Esophagus squamous epithelium (tissue), 5 donors: ENCODE results near the gene EFCAB13. TPM values are rescaled to one million over a fixed set of nuclear protein-coding genes. Genes with fewer than 3 reads are reported as not detected.

Experiments
- DNase-seq: peaks from one replicate; lab custom pipeline; 2025; lab: John Stamatoyannopoulos, UW
- H3K27ac ChIP-seq, 4 donors: fragments of 200-600 bp; sonication (generic); one replicate each; pipeline ENCODE4 v1.5.1; 2016 to 2019; ENCODE audit warnings: mild to moderate bottlenecking in 1 of 4
- H3K27me3 ChIP-seq, 4 donors: fragments of 200-600 bp; sonication (generic); 1 replicate in 3 of 4; 2 replicates in 1 of 4; pipeline versions ENCODE4 v1.5.1 to v1.6.0; 2017 to 2021; ENCODE audit warnings: antibody characterized with exemption in 1 of 4
- H3K36me3 ChIP-seq, 3 donors: fragments of 200-600 bp; sonication (generic); one replicate each; pipeline ENCODE4 v1.5.1; 2016 to 2019
- H3K4me1 ChIP-seq, 3 donors: fragments of 200-600 bp; sonication (generic); one replicate each; pipeline ENCODE4 v1.5.1; 2017 to 2019
- H3K4me3 ChIP-seq, 4 donors: fragments of 200-600 bp; sonication (generic); 1 replicate in 3 of 4; 2 replicates in 1 of 4; pipeline ENCODE4 v1.5.1; 2016 to 2019; ENCODE audit warnings: mild to moderate bottlenecking in 2 of 4, moderate library complexity in 1 of 4
- H3K9me3 ChIP-seq, 3 donors: fragments of 200-600 bp; sonication (generic); one replicate each; pipeline ENCODE4 v1.5.1; 2016 to 2019
- POLR2A ChIP-seq, 4 donors: fragments of 450-650 bp; IDR thresholded peaks; one replicate each; pipeline ENCODE4 v1.6.1; 2017; ENCODE audit warnings: antibody characterized with exemption in 4 of 4, mild to moderate bottlenecking in 4 of 4, moderate library complexity in 3 of 4
- WGBS, 2 donors: methylation state at CpG; one replicate each; pipeline ENCODE4 v1.1.5; 2018; 5-methylcytosine and 5-hydroxymethylcytosine counted together
- intact Hi-C: fragments of 100-400 bp; cut with DNase I; formaldehyde crosslinking; loops from one replicate; pipeline ENCODE4 v1.15.0; 2022
- total RNA-seq, 4 donors: library from RNA; depleted of rRNA; stranded (reverse); fragments of >200 nt; gene quantifications; one replicate each; pipeline ENCODE4 v1.1.0, GENCODE V29; 2016
- TF ChIP-seq, protein P1 (sequence below), 6 experiments: fragments of 450-650 bp in 4 of 6; fragments of 200-600 bp in 2 of 6; sonication (generic) in 2 of 6; IDR thresholded peaks; one replicate each; pipeline ENCODE4 v1.5.1; 2016 to 2019; ENCODE audit warnings: antibody characterized with exemption in 6 of 6, mild to moderate bottlenecking in 4 of 6, moderate library complexity in 4 of 6
- donor health status: DM: yes; HTN: yes; CAD: no.

Gene EFCAB13
- total RNA-seq, 4 donors from 2014 or later = 0.31 to 6.7 (median 2.4) TPM

DNA sequence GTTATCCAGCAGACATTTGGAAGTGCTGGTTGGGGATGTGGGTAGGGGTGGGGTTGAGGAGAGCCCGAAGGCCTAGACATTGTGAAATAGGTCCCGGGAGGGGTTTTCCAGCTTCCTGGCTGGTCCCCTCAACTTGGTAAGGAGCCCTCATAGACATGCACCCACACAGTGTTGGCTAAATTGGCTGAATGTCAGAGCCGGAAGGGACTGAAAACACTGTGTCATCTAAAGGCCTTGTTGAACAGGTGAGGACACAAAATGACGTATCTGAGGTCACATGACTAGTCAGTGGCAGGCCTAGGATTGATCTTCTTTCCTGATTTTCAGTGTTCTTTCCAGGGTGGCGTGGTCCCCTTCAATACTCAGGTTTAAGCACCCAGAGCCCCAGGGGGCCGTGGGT, 42.5 kb upstream of the EFCAB13 start:
- Histone ChIP-seq H3K27ac (peak overlapping the region in 1 of 4 donors; percentile 92), H3K27me3 (no peaks in the 10 kb centered on the region), H3K4me1 (peaks cover 30 to 46% (median 35%) of the 10 kb centered on the region in 3 donors), H3K36me3 (no peaks in the 10 kb centered on the region), H3K9me3 (no peaks in the 10 kb centered on the region), H3K4me3 (no peak overlapping the region)
- no peak for DNase-seq
- 76 to 78% methylated on average over 5 of the region's 6 CpGs for WGBS, 2 donors
- TF ChIP-seq POLR2A (IDR thresholded peaks at IDR 0.05) = no peak
- TF ChIP-seq, protein P1, sequence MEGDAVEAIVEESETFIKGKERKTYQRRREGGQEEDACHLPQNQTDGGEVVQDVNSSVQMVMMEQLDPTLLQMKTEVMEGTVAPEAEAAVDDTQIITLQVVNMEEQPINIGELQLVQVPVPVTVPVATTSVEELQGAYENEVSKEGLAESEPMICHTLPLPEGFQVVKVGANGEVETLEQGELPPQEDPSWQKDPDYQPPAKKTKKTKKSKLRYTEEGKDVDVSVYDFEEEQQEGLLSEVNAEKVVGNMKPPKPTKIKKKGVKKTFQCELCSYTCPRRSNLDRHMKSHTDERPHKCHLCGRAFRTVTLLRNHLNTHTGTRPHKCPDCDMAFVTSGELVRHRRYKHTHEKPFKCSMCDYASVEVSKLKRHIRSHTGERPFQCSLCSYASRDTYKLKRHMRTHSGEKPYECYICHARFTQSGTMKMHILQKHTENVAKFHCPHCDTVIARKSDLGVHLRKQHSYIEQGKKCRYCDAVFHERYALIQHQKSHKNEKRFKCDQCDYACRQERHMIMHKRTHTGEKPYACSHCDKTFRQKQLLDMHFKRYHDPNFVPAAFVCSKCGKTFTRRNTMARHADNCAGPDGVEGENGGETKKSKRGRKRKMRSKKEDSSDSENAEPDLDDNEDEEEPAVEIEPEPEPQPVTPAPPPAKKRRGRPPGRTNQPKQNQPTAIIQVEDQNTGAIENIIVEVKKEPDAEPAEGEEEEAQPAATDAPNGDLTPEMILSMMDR (IDR thresholded peaks at IDR 0.05) = no peak
- intact Hi-C loops = no loop called here

DNA sequence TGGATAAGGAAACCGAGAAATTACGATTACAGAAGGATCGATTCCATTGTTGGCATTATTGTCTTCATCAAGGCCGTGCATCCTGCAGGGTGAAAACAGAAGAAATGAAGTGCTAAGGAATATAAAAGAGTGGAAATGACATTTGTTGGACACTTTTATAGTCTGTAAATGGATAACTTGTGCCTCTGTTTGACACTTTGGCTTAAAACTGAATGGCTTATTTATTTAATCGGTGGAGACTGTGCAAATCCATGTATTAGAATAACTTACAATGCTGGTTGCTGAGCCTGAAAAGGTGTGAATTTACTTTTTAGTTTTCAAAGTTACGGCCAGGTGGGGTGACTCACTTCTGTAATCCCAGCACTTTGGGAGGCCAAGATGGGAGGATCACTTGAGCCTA, 38.8 kb upstream of the EFCAB13 start:
- H3K9me3 ChIP-seq = no peaks in the 10 kb centered on the region
- intact Hi-C loops = no loop called here
- TF ChIP-seq, protein P1 (IDR thresholded peaks at IDR 0.05) = no peak
- TF ChIP-seq POLR2A (IDR thresholded peaks at IDR 0.05) = no peak
- H3K36me3 ChIP-seq = no peaks in the 10 kb centered on the region
- peaks cover under 1 to 8% (median 2%) of the 10 kb centered on the region in 3 donors for H3K4me1 ChIP-seq
- H3K4me3 ChIP-seq = no peak overlapping the region
- no peak overlapping the region for H3K27ac ChIP-seq
- 71 to 85% methylated on average over 6 of the region's 6 CpGs for WGBS, 2 donors
- H3K27me3 ChIP-seq = no peaks in the 10 kb centered on the region
- no peak for DNase-seq

GRCh38 chr17:47286198-47286914, 37.4 kb upstream of the EFCAB13 start:
- TF ChIP-seq, protein P1 (IDR thresholded peaks at IDR 0.05) = no peak
- no peak for TF ChIP-seq POLR2A (IDR thresholded peaks at IDR 0.05)
- H3K4me3 ChIP-seq = no peak overlapping the region
- H3K27me3 ChIP-seq = no peaks in the 10 kb centered on the region
- no peak for DNase-seq
- no peak overlapping the region for H3K27ac ChIP-seq
- H3K9me3 ChIP-seq = no peaks in the 10 kb centered on the region
- H3K4me1 ChIP-seq = no peaks in the 10 kb centered on the region
- WGBS, 2 donors = 47 to 72% methylated on average over 3 to 6 of the region's 6 CpGs
- H3K36me3 ChIP-seq = peaks cover 0 to 8% (median 0%) of the 10 kb centered on the region in 3 donors
- intact Hi-C loops = no loop called here

- Histone ChIP-seq H3K4me1 (no peaks in the 10 kb centered on the region), H3K27me3 (no peaks in the 10 kb centered on the region), H3K27ac (no peak overlapping the region), H3K36me3 (peaks cover 0 to 8% (median 0%) of the 10 kb centered on the region in 3 donors), H3K9me3 (no peaks in the 10 kb centered on the region), H3K4me3 (no peak overlapping the region)
- intact Hi-C loops = no loop called here
- TF ChIP-seq POLR2A (IDR thresholded peaks at IDR 0.05) = no peak
- TF ChIP-seq, protein P1 (IDR thresholded peaks at IDR 0.05) = no peak
- DNase-seq = no peak
- WGBS, 2 donors = 81 to 97% methylated on average over 3 to 4 of the region's 4 CpGs
Observed at GRCh38 chr17:47287068-47287467, 36.7 kb upstream of the EFCAB13 start.

DNA sequence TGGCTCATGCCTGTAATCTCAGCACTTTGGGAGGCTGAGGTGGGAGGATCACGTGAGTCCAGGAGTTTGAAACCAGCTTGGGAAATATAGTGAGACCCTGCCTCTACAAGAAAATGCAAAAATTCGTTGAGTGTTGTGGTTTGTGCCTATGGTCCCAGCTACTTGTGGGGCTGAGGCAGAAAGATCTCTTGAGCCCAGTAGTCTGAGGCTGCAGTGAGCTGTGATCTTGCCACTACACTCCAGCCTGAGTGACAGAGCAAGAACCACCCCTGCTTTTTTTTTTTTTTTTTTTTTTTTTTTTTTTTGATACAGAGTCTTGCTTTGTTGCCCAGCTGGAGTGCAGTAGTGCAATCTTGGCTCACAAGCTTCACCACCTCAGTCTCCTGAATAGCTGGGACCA, 36.1 kb upstream of the EFCAB13 start:
- Histone ChIP-seq H3K27me3 (no peaks in the 10 kb centered on the region), H3K9me3 (no peaks in the 10 kb centered on the region), H3K36me3 (peaks cover 0 to 8% (median 0%) of the 10 kb centered on the region in 3 donors), H3K4me1 (no peaks in the 10 kb centered on the region), H3K4me3 (no peak overlapping the region), H3K27ac (no peak overlapping the region)
- intact Hi-C loops = no loop called here
- DNase-seq = no peak
- no peak for TF ChIP-seq POLR2A (IDR thresholded peaks at IDR 0.05)
- TF ChIP-seq, protein P1 (IDR thresholded peaks at IDR 0.05) = no peak
- 70 to 71% methylated on average over 2 of the region's 2 CpGs for WGBS, 2 donors
